Measurements from ENCODE around the gene KCNJ9.
"Not testable (repeated sequence)": the region's sequence is repeated elsewhere in the genome, so short reads cannot be mapped to it uniquely, and the experiment has no call there.

KCNJ9 gene

DNA sequence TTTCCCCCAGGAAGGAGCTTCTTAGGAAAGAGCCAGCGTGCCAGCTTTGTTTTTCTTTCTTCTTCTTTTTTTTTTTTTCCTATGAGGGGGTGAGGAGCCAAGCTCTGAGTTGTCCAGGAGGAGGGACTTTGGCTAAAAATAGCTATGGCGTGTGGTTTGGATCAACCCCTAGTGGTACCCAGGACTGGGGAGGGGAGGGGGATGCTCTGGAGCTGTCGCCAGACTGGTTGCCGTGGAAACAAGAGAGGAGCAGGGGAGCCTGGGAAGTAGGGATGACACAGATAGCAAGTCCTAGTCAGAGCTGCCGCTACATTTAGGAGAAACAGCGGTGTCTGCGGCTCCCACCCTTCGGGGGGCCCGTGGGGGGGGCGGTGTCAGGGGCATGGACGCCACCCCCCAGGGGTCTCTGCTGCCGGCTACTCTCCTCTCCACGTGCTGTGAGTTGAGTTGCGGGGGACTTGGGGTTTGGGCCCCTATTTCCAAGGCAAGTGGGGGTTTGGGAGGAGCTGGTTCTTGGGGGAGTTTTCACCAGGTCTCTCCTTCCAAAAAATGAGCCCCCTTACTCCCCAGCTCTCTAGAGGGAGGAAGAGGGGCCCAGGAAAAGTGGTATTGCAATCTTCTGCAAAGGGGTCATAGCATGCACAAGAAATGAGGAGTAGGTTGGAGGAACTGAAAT lies at the start of gene KCNJ9:
Gene KCNJ9, plus strand, starts transcription at position 278 of the 676 bp plus-strand sequence. CDS start 2,493 bp downstream, outside the sequence.
- no peaks in the 10 kb centered on the region for H3K9me3 ChIP-seq
- in situ Hi-C loops (cut with MboI; ENCODE audit: low sequenced_read_pairs) = loop anchor here (10.0 kb wide), 1 partner anchor 147 kb away; no protein-coding TSS in a partner anchor
- H3K4me1 ChIP-seq = no peaks in the 10 kb centered on the region
- no peak within 1 kb of the TSS for H3K4me3 ChIP-seq
- H3K27me3 ChIP-seq (ENCODE audit: low read depth) = peaks cover 44% of the 10 kb centered on the region
- no peaks in the 10 kb centered on the region for H3K36me3 ChIP-seq (replicated peaks)
- DNase-seq (ENCODE audit: low spot score in 2 of 2) = no peak

DNA sequence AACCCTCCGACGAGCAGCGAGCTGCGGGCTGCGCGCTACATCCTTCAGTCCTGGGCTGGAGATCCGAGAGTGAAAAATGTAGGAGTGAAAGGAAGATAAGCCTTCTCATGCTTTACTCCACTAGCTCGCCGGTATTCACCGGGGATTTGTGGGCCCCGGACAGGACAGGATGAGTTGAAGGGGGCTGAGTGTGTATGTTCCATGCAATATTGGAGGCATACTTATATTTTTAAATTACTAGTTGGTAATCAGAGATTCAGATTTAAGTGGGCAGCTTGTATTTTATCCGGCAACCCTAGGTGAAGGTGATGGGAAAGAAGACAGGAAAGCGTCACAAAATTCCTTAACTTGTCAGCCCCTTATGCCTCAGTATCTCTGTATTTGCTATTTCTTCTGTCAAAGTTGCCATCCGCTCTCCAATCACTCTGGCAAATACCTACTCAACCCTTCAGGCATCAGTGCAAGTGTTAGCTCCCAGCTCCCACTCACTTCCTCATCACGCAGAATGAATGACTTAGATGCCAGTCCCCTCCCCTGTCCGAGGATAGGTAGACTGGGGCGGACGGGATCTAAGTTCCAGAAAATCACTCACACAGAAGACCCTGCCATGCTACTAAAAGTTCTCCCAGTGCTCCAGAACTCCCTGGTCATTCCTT lies 49.0 kb upstream of the KCNJ9 start:
- Histone ChIP-seq H3K27me3 (ENCODE audit: low read depth) (no peaks in the 10 kb centered on the region), H3K9me3 (no peaks in the 10 kb centered on the region), H3K4me3 (peak overlapping the region; percentile 68), H3K36me3 (replicated peaks) (no peaks in the 10 kb centered on the region), H3K4me1 (peaks cover 15% of the 10 kb centered on the region)
- peak in 1 of 2 experiments; percentile 12 for DNase-seq (ENCODE audit: low spot score in 2 of 2)
- in situ Hi-C loops (cut with MboI; ENCODE audit: low sequenced_read_pairs) = loop anchor here (10.0 kb wide), 1 partner anchor 247 kb away; the partner anchor contains the start of gene DUSP23

DNA sequence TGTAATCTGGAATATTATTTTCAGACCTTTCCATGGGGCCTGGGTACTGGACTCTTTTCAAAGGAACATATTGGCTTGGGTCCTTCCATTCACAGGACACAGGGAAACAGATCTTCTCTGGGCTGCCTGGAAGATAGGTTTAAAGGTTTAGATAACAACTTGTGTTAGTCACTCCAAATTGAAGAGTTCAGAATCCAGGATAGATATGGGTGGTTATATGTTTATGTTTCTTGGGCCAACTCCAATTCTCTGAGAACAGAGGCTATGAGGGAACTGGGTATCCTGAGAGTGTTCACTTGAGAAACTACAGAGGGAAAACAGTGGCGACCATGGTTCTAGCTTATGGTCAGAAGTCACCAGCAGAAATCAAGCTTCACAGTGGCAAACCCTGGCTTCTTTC lies 40.9 kb upstream of the KCNJ9 start:
- Histone ChIP-seq H3K4me1 (no peaks in the 10 kb centered on the region), H3K4me3 (no peak overlapping the region), H3K9me3 (no peaks in the 10 kb centered on the region), H3K27me3 (ENCODE audit: low read depth) (no peaks in the 10 kb centered on the region), H3K36me3 (replicated peaks) (no peaks in the 10 kb centered on the region)
- no peak for DNase-seq (ENCODE audit: low spot score in 2 of 2)
- in situ Hi-C loops (cut with MboI; ENCODE audit: low sequenced_read_pairs) = no loop called here

DNA sequence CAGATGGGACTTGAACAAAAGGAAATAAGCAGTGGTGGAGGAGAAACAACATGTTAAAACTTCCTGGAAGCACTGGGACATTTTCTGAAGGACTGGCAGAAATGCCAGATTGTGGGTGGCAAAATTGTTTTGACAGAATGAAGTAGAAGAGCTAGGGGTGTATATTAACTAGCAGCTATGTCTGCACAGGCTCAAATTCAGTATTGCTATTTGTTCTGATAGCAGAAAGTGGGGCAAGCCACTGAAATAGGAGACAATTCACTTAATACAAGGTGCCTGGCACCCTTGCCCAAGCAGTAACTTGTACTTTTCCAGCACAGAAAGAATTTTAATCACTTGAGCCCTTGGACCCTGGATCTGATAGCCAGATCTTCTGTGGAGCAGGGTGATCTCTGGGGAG lies 37.8 kb upstream of the KCNJ9 start:
- Histone ChIP-seq H3K9me3 (no peaks in the 10 kb centered on the region), H3K36me3 (replicated peaks) (no peaks in the 10 kb centered on the region), H3K4me1 (no peaks in the 10 kb centered on the region), H3K4me3 (no peak overlapping the region), H3K27me3 (ENCODE audit: low read depth) (peaks cover 4% of the 10 kb centered on the region; the same call in 1 of the 2 replicates)
- in situ Hi-C loops (cut with MboI; ENCODE audit: low sequenced_read_pairs) = no loop called here
- no peak for DNase-seq (ENCODE audit: low spot score in 2 of 2)

DNA sequence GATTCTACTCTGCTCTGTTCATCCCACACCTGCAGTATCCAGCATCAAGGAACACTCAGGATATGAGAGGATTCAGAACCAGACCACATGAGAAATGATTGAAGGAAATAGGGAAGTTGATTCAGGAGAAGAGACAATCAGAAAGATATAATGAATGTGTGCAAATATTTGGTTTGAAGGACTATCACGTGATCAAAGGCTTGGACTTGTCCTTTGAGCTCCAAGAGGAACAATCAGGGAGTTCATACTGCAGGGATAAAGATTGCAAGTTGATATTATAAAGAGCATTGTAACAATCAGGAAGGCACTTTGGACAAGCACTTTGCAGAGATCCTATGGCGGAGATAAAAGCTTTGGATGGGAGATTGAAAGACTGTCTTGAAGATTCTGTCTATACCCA lies 35.7 kb upstream of the KCNJ9 start:
- no peaks in the 10 kb centered on the region for H3K36me3 ChIP-seq (replicated peaks)
- no peak overlapping the region for H3K4me3 ChIP-seq
- no peak for DNase-seq (ENCODE audit: low spot score in 2 of 2)
- H3K4me1 ChIP-seq = no peaks in the 10 kb centered on the region
- in situ Hi-C loops (cut with MboI; ENCODE audit: low sequenced_read_pairs) = no loop called here
- H3K9me3 ChIP-seq = no peaks in the 10 kb centered on the region
- peaks cover 9% of the 10 kb centered on the region for H3K27me3 ChIP-seq (ENCODE audit: low read depth)

DNA sequence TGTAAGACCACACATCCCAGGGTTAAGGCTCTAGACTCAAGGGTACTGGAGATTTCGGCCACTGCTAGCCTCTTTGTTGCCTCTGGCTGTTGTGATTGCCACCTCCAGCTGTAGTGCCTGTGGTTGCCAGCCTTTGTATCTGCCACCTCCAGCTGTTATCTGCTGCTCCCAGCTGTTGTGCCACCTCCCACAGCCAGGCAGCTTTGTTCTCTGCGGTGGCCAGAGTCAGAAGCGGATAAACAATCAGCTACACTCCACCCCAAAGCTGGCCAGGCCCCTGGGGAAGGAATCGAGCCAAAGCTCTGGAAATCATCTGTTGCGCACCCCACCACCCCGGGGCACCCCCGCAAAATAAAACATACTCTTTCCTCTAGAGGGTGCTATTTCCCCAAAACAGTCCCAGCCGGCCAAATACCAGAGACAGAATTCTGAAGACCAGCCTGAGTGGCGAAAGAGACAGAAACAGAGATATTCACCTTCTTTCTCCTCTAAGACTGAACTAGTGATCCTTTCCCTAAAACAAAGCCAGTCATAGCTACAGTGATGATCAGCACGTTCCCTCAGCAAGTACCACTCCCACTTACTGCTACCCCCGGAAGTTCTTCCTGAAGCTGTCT lies 34.7 kb upstream of the KCNJ9 start:
- DNase-seq (ENCODE audit: low spot score in 2 of 2) = peak in 1 of 2 experiments; percentile 35

DNA sequence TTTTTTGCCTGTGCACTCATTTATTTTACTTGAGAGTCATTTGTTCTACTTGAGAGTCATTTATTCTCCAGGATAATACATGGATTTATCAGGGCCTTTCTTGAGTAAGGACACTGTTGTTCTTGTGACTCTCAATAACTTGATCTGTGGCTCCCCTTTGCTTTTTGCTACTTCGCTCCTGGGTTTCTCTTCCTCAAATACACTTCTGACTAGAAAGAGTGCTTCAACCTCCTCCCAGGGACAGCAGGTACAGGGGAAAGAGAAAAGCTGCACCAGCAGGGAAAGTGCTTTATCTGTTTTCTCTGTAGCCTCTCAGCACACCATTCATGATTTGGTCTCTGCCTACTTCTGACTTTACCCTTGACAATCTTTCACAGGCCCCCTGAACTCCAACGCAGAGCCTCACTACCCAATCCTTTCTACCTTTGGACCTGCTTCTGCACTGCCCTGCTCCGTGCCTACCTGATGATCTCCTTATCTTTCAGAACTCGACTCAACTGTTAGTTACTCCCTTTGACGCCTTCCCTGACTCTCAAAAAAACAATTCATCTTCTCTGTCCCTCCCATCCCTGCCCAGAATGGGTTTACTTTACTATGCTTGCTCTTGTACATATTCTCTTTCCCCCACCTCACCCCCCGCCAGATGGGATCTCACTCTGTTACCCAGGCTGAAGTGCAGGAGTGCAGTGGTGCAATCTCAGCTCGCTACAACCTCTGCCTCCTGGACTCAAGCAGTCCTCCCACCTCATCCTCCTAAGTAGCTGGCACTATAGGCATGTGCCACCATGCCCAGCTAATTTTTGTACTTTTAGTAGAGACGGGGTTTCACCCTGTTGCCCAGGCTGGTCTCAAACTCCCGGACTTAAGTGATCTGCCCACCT lies 34.0 kb upstream of the KCNJ9 start:
- no peak for DNase-seq (ENCODE audit: low spot score in 2 of 2)
- H3K9me3 ChIP-seq = no peaks in the 10 kb centered on the region
- peaks cover 20% of the 10 kb centered on the region for H3K27me3 ChIP-seq (ENCODE audit: low read depth)
- in situ Hi-C loops (cut with MboI; ENCODE audit: low sequenced_read_pairs) = no loop called here
- H3K4me3 ChIP-seq = no peak overlapping the region
- no peaks in the 10 kb centered on the region for H3K4me1 ChIP-seq
- no peaks in the 10 kb centered on the region for H3K36me3 ChIP-seq (replicated peaks)

More for the DNA sequence above, 34.7 kb upstream of the KCNJ9 start:
- no peak overlapping the region for H3K4me3 ChIP-seq
- in situ Hi-C loops (cut with MboI; ENCODE audit: low sequenced_read_pairs) = no loop called here
- H3K27me3 ChIP-seq (ENCODE audit: low read depth) = peaks cover 13% of the 10 kb centered on the region
- H3K4me1 ChIP-seq = no peaks in the 10 kb centered on the region
- H3K36me3 ChIP-seq (replicated peaks) = no peaks in the 10 kb centered on the region
- H3K9me3 ChIP-seq = no peaks in the 10 kb centered on the region

DNA sequence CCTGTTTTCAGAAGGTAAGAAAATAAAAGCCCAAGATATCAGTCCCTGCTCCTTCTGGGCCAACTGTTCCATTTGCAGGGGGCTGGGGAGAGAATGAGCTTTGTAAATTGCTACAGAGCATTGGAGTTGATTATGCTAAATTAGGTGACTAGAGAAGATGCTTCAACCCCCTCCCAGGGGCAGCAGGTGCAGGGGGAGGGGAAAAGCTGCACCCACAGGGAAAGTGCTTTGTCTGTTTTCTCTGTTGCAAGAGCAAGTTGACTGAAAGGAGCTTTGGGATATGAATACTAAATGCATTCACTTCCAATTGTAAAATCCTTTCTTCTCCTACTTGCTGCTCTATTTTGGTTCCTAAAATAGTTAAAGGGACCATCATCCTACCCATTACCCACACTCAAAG lies 33.0 kb upstream of the KCNJ9 start:
- H3K4me3 ChIP-seq = no peak overlapping the region
- H3K27me3 ChIP-seq (ENCODE audit: low read depth) = peaks cover 30% of the 10 kb centered on the region
- H3K9me3 ChIP-seq = no peaks in the 10 kb centered on the region
- H3K4me1 ChIP-seq = no peaks in the 10 kb centered on the region
- in situ Hi-C loops (cut with MboI; ENCODE audit: low sequenced_read_pairs) = no loop called here
- no peak for DNase-seq (ENCODE audit: low spot score in 2 of 2)
- no peaks in the 10 kb centered on the region for H3K36me3 ChIP-seq (replicated peaks)

DNA sequence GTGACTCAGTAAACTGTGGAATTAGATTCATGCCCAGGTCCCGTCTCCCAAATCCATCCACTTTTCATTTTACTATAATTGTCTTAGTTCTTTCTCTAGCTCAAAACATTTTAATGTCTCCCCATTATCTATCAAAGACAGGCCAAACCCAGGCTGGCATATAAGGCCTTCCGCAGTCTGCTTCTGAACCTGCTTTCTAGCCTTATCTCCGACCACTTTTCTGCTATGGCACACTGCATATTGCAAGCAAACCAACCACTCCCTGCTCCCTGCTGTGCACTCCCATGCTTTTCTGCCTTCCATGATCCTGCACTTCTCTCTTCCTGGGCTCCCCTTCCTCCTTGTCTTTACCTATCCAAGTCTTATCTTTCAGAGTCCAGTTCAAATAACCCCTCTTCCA lies 32.2 kb upstream of the KCNJ9 start:
- in situ Hi-C loops (cut with MboI; ENCODE audit: low sequenced_read_pairs) = no loop called here
- H3K27me3 ChIP-seq (ENCODE audit: low read depth) = peaks cover 34% of the 10 kb centered on the region
- no peak for DNase-seq (ENCODE audit: low spot score in 2 of 2)
- no peaks in the 10 kb centered on the region for H3K9me3 ChIP-seq
- no peaks in the 10 kb centered on the region for H3K4me1 ChIP-seq
- H3K4me3 ChIP-seq = no peak overlapping the region
- H3K36me3 ChIP-seq (replicated peaks) = no peaks in the 10 kb centered on the region

DNA sequence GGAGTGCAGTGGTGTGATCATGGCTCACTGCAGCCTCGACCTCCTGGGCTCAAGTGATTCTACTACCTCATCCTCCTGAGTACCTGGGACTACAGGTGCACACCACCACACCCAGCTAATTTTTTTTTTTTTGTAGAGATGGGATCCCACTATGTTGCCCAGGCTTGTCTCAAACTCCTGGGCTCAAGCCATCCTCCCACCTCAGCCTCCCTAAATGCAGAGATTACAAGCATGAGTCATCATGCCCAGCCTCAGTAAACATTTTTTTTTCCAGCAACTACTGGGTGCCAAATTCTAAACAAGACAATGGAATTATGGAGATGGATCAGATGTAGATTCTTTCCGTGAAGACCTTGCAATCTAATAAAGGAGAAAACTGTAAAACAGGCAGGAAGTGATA lies 31.2 kb upstream of the KCNJ9 start:
- peaks cover 34% of the 10 kb centered on the region for H3K27me3 ChIP-seq (ENCODE audit: low read depth)
- H3K36me3 ChIP-seq (replicated peaks); H3K9me3 ChIP-seq; H3K4me3 ChIP-seq; H3K4me1 ChIP-seq; DNase-seq (ENCODE audit: low spot score in 2 of 2); in situ Hi-C loops (cut with MboI; ENCODE audit: low sequenced_read_pairs): not testable (repeated sequence)

DNA sequence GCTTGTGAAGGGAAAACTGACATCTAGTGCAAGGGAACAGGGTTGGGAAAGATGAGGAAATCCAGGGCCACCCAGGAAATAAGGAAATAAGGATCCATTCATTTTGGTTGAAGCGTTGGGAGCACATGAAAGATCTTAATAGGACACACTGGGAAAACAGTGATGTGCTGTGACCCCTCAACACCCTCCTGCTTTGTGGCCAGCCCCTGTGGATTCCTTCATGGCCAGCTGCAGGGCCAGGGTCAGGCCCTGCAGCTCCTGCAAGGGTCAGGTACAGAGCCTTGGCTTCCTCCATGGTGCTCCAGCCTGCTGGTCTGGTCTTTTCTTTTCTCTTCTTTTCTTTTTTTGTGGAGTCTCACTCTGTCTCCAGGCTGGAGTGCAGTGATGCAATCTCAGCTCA lies 30.7 kb upstream of the KCNJ9 start:
- no peaks in the 10 kb centered on the region for H3K36me3 ChIP-seq (replicated peaks)
- DNase-seq (ENCODE audit: low spot score in 2 of 2) = no peak
- no peaks in the 10 kb centered on the region for H3K9me3 ChIP-seq
- in situ Hi-C loops (cut with MboI; ENCODE audit: low sequenced_read_pairs) = no loop called here
- no peak overlapping the region for H3K4me3 ChIP-seq
- H3K27me3 ChIP-seq (ENCODE audit: low read depth) = peaks cover 34% of the 10 kb centered on the region
- no peaks in the 10 kb centered on the region for H3K4me1 ChIP-seq

DNA sequence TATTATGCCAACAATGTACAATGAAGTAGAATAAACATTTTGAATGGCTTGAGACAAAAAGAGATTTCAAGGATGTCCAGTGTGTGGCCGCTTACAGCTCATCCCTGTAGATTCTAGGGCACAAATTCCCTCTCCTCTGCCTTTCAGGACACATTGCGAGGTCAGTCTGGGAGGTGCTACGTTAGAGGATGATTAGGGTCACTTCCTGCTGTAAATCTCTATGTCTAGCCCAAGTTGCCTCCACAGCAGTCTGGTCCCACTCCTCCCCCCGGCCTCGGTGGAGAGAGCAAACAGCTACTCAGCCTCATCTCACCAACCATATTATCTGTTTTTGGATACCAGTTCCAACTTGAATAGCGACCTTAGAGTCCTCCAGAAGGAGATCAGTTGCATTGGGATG lies 28.4 kb upstream of the KCNJ9 start:
- H3K4me1 ChIP-seq = no peaks in the 10 kb centered on the region
- H3K36me3 ChIP-seq (replicated peaks) = no peaks in the 10 kb centered on the region
- H3K4me3 ChIP-seq = no peak overlapping the region
- H3K27me3 ChIP-seq (ENCODE audit: low read depth) = peaks cover 33% of the 10 kb centered on the region
- no peak for DNase-seq (ENCODE audit: low spot score in 2 of 2)
- no peaks in the 10 kb centered on the region for H3K9me3 ChIP-seq
- in situ Hi-C loops (cut with MboI; ENCODE audit: low sequenced_read_pairs) = no loop called here

DNA sequence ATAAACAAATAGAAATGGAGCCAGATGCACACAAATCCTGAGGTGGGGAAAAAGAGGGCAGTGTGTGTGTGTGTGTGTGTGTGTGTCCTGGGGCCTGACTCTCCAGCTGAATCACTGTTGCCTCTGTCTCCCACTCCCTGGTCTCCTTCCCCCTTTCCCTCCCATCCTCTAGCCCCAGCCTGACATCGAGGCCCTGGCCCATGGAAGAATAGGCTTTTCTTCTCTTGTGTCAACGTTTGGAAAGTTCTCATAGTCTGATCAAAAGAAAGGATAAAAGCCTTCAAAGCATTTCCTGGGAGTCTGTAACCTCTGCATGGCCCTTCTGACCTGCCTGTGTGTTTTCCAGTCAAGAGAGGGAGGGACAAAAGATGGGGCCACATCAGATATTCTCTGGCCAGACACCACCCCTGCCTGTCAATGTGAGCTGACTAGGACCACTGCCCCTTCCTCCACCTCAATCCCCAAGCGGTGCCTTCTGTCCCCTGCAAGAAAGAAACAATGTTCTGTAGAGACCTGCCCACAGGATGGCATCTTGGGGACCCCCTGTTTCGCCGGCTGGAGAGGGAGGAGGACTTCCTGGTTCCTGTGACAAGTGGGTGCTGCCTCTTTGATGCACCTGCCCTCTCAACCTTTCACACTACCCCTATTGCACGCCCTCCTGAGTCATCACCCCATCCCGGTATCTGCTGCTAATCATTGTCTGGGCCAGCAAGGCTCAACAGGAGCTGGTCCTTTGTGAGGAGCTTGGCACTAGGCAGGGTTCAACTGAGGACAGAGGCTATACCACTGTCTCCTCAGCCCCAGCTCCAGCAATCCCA lies 27.6 kb upstream of the KCNJ9 start:
- Histone ChIP-seq H3K4me1 (no peaks in the 10 kb centered on the region), H3K36me3 (replicated peaks) (no peaks in the 10 kb centered on the region), H3K4me3 (no peak overlapping the region), H3K27me3 (ENCODE audit: low read depth) (peaks cover 32% of the 10 kb centered on the region), H3K9me3 (no peaks in the 10 kb centered on the region)
- in situ Hi-C loops (cut with MboI; ENCODE audit: low sequenced_read_pairs) = no loop called here
- DNase-seq (ENCODE audit: low spot score in 2 of 2) = no peak

All from HAP-1 (cell line).